GM03348 (cell line): ENCODE measurements around the gene NDUFAF5.
"Not testable (repeated sequence)": the region's sequence is repeated elsewhere in the genome, so short reads cannot be mapped to it uniquely, and the experiment has no call there.

Experiments used
- DNase-seq: peaks from one replicate; pipeline ENCODE4 v3.0.0; 2012; ENCODE audit warnings: low spot score

The NDUFAF5 gene

GRCh38 chr20:13784893-13785715, at the start of gene NDUFAF5, which contains the start of gene ESF1:
TSS of gene NDUFAF5 (plus strand) at chr20:13785028. CDS start at chr20:13785069, 41 bp downstream.
TSS of gene ESF1 (minus strand) at chr20:13784919. CDS start at chr20:13783140, 1,779 bp downstream.
- peak; percentile 96 for DNase-seq

- DNase-seq, result no peak
Observed at GRCh38 chr20:13735826-13736225, 49.0 kb upstream of the NDUFAF5 start.

- peak; percentile 60 for DNase-seq
Observed at GRCh38 chr20:13736436-13737191, 48.2 kb upstream of the NDUFAF5 start.

- not testable (repeated sequence) for DNase-seq
Observed at GRCh38 chr20:13738187-13738586, 46.6 kb upstream of the NDUFAF5 start.

- DNase-seq, result no peak
Observed at GRCh38 chr20:13739731-13740649, 44.8 kb upstream of the NDUFAF5 start.

GRCh38 chr20:13741879-13742278, 42.9 kb upstream of the NDUFAF5 start:
- DNase-seq, result no peak

- DNase-seq, result no peak
Observed at GRCh38 chr20:13744352-13744751, 40.5 kb upstream of the NDUFAF5 start.

GRCh38 chr20:13745784-13746183, 39.0 kb upstream of the NDUFAF5 start:
- no peak for DNase-seq

- DNase-seq, result no peak
Observed at GRCh38 chr20:13749811-13750210, 35.0 kb upstream of the NDUFAF5 start.

- no peak for DNase-seq
Observed at GRCh38 chr20:13753436-13754036, 31.3 kb upstream of the NDUFAF5 start.

GRCh38 chr20:13755809-13756208, 29.0 kb upstream of the NDUFAF5 start:
- no peak for DNase-seq

GRCh38 chr20:13756551-13756950, 28.3 kb upstream of the NDUFAF5 start:
- DNase-seq, result no peak

- DNase-seq, result no peak
Observed at GRCh38 chr20:13758884-13759283, 25.9 kb upstream of the NDUFAF5 start.

GRCh38 chr20:13760451-13760946, 24.3 kb upstream of the NDUFAF5 start:
- not testable (repeated sequence) for DNase-seq

GRCh38 chr20:13765299-13765698, 19.5 kb upstream of the NDUFAF5 start:
- DNase-seq, result no peak

- no peak for DNase-seq
Observed at GRCh38 chr20:13765868-13766416, 18.9 kb upstream of the NDUFAF5 start.

GRCh38 chr20:13770141-13770540, 14.7 kb upstream of the NDUFAF5 start:
- DNase-seq, result no peak

GRCh38 chr20:13771853-13772453, 12.9 kb upstream of the NDUFAF5 start:
- peak; percentile 39 for DNase-seq

- DNase-seq, result no peak
Observed at GRCh38 chr20:13772529-13772928, 12.3 kb upstream of the NDUFAF5 start.

GRCh38 chr20:13775867-13776266, 9.0 kb upstream of the NDUFAF5 start:
- DNase-seq, result no peak

- no peak for DNase-seq
Observed at GRCh38 chr20:13777171-13777601, 7.6 kb upstream of the NDUFAF5 start.
